Esophagus muscularis mucosa (tissue), 3 donors: ENCODE data around the gene HOXC12.

Experiments used
- EP300 ChIP-seq: sonication (generic); formaldehyde crosslinking; IDR thresholded peaks from one replicate; pipeline ENCODE4 v1.6.1; 2017; ENCODE audit warnings: antibody characterized with exemption
- TF ChIP-seq, protein P1 (sequence below), 3 experiments: fragments of 200-600 bp in 2 of 3; fragments of 450-650 bp in 1 of 3; sonication (generic) in 2 of 3; IDR thresholded peaks; one replicate each; pipeline ENCODE4 v1.5.1; 2017 to 2019; ENCODE audit warnings: antibody characterized with exemption in 3 of 3, mild to moderate bottlenecking in 2 of 3, moderate library complexity in 1 of 3

DNA sequence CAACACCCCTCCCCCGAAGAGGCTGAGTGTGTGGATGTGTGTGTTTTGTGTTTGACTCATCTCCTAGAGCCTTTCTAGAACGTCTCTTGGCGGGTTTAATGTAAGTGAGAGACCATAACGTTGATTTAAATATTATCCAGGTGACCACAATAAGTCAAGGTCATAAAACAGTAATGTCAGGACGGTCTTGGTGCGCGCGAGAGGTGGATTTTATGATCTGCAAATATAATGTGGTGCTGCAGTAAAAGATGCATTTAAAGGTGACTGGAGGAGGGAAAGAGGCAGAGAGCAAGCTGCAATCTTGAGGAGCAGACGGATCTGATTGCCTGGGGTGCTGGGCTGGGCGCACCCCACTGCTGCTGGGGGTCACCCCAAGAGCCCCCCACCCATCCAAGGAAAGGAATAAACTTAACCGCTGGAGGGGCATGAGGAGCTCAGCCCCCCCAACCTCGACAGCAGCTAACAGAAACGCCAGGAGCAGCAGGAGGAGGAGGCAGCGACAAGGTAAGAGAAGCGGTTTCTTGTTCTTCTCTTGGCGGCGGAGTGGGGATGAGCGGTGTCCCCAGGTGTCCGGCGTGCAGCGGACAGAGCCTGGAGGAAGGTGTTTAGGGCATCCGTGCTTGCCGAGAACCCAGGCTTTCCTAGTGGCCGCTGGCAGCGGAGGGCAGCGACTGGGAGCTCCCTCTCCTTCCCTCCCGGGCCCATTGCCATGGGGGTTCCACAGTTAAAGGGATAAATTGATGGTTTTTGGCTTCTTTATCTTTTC lies 35.8 kb downstream of the HOXC12 start:
- TF ChIP-seq, protein P1, sequence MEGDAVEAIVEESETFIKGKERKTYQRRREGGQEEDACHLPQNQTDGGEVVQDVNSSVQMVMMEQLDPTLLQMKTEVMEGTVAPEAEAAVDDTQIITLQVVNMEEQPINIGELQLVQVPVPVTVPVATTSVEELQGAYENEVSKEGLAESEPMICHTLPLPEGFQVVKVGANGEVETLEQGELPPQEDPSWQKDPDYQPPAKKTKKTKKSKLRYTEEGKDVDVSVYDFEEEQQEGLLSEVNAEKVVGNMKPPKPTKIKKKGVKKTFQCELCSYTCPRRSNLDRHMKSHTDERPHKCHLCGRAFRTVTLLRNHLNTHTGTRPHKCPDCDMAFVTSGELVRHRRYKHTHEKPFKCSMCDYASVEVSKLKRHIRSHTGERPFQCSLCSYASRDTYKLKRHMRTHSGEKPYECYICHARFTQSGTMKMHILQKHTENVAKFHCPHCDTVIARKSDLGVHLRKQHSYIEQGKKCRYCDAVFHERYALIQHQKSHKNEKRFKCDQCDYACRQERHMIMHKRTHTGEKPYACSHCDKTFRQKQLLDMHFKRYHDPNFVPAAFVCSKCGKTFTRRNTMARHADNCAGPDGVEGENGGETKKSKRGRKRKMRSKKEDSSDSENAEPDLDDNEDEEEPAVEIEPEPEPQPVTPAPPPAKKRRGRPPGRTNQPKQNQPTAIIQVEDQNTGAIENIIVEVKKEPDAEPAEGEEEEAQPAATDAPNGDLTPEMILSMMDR (IDR thresholded peaks at IDR 0.05), result no peak
- TF ChIP-seq EP300, result no peak
